KMS-11 (cell line): ENCODE results near the gene CCDC183.
A peak's percentile ranks its signal among the peaks of the same experiment; 100 is the strongest.
"Not testable (repeated sequence)": the region's sequence is repeated elsewhere in the genome, so short reads cannot be mapped to it uniquely, and the experiment has no call there.

Source experiments
- H2AFZ ChIP-seq: fragments of 200-600 bp; sonication (generic); 2 replicates; pipeline ENCODE4 v1.6.1; 2016; ENCODE audit warnings: antibody characterized with exemption, mixed run types, low read depth
- H3K27ac ChIP-seq: fragments of 200-600 bp; sonication (generic); 2 replicates; pipeline ENCODE4 v1.6.1; 2016; ENCODE audit warnings: mild to moderate bottlenecking, mixed run types
- H3K27me3 ChIP-seq: fragments of 200-600 bp; sonication (generic); 2 replicates; pipeline ENCODE4 v1.6.1; 2017; ENCODE audit warnings: mild to moderate bottlenecking, low read depth, mixed run types, moderate library complexity; ENCODE audit not compliant: insufficient read depth
- H3K36me3 ChIP-seq: fragments of 200-600 bp; sonication (generic); 2 replicates; pipeline ENCODE4 v1.6.1; 2017; ENCODE audit warnings: mild to moderate bottlenecking, mixed run types; ENCODE audit not compliant: insufficient read depth
- H3K4me1 ChIP-seq: fragments of 200-600 bp; sonication (generic); 2 replicates; pipeline ENCODE4 v1.6.1; 2016; ENCODE audit warnings: mild to moderate bottlenecking, low read depth, mixed run types; ENCODE audit not compliant: poor library complexity, severe bottlenecking
- H3K4me2 ChIP-seq: fragments of 200-600 bp; sonication (generic); 2 replicates; pipeline ENCODE4 v1.7.0; 2016; ENCODE audit warnings: mild to moderate bottlenecking, mixed run types
- H3K4me3 ChIP-seq: fragments of 200-600 bp; sonication (generic); IDR thresholded peaks from 2 replicates; pipeline ENCODE4 v1.6.1; 2017; ENCODE audit warnings: low read depth, low read length, mixed read lengths; ENCODE audit not compliant: insufficient read depth
- H3K79me2 ChIP-seq: fragments of 200-600 bp; sonication (generic); 2 replicates; pipeline ENCODE4 v1.6.1; 2016; ENCODE audit warnings: low read depth, mixed run types; ENCODE audit not compliant: insufficient read depth
- H3K9ac ChIP-seq: fragments of 200-600 bp; sonication (generic); 2 replicates; pipeline ENCODE4 v1.6.1; 2016; ENCODE audit warnings: mild to moderate bottlenecking, mixed run types
- H4K20me1 ChIP-seq: fragments of 200-600 bp; sonication (generic); 2 replicates; pipeline ENCODE4 v1.6.1; 2016; ENCODE audit warnings: mild to moderate bottlenecking, mixed run types; ENCODE audit not compliant: insufficient read depth
- TF ChIP-seq, protein P1 (sequence below): fragments of 200-600 bp; sonication (generic); conservative IDR thresholded peaks from 2 replicates; pipeline ENCODE4 v1.6.1; 2017; ENCODE audit warnings: low read depth, mild to moderate bottlenecking, antibody characterized with exemption, low read length, moderate library complexity, mixed read lengths

The CCDC183 gene

DNA sequence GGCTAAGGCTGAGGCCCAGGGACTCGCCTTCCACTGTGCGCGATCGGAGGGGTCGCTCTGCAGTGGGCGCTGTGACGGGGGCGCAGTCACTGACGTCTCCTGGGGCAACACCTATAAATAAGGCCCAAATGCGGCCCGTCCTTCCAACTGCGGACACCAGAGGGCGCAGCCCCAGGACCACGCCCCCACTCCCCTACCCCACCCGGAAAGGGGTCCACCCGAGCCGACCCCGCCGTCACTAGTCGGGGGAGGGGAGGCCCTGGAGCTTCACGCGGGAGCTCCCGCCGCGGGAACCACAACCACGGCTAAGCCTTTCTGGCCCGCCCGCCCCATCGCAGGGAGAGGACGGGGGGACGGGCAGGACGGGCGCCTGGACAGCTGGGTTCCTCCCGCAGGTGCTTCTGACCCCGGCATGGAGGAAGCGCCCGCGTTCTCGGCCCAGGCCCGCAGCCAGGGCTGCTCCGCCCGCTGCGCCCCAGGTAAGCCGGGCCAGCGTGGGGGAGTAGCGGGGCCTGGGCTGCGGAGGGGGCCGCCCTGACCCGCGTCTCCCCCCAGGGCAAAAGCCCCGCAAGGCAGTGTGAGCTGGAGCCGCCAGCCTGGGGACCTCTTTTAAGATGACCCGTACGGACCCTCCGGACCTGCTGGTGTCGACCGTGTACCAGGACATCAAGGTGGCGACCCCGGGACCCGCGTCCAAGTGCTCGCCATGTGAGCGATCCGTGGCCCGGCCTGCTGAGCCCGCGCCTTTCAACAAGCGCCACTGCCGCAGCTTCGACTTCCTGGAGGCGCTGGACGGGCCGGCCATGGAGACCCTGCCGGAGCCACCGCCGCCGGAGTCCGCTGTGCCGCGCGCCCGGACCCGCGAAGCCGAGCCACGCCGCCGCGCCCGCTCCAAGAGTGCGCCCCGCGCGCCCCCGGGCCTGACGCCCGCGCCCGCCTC is 47.9 kb downstream of the CCDC183 start:
- TF ChIP-seq, protein P1, sequence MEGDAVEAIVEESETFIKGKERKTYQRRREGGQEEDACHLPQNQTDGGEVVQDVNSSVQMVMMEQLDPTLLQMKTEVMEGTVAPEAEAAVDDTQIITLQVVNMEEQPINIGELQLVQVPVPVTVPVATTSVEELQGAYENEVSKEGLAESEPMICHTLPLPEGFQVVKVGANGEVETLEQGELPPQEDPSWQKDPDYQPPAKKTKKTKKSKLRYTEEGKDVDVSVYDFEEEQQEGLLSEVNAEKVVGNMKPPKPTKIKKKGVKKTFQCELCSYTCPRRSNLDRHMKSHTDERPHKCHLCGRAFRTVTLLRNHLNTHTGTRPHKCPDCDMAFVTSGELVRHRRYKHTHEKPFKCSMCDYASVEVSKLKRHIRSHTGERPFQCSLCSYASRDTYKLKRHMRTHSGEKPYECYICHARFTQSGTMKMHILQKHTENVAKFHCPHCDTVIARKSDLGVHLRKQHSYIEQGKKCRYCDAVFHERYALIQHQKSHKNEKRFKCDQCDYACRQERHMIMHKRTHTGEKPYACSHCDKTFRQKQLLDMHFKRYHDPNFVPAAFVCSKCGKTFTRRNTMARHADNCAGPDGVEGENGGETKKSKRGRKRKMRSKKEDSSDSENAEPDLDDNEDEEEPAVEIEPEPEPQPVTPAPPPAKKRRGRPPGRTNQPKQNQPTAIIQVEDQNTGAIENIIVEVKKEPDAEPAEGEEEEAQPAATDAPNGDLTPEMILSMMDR: peak; percentile 75

DNA sequence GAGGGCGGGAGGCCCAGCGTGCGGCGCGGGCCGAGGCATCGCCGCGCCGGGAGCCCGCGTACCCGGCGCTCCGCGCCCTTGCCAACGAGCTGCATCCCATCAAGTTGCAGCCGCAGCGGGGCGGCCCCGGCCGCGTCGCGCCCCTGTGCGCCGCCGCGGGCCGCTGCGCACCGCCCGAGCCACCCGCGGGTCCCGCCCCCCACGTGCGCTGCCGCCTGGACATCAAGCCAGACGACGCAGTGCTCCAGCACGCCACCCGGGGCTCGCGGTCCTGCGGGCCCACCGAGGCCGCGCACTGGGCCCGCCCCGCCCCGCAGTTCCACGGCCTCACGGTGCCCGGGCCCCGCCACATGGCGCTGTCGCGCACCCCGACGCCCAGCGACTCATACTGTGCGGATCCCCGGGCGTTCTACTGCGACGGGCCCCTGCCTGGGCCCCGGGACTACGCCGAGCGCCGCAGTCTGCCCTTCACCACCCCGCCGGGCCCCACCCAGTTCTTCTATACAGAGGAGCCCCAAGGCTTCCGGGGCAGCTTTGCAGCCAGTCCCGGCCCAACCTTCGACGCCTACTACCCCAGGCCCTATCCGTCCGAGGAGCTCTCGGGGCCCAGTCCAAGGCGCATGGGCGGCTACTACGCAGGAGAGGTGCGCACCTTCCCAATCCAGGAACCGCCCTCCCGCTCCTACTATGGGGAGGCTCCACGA is 48.8 kb downstream of the CCDC183 start:
- H4K20me1 ChIP-seq: no peaks in the 10 kb centered on the region
- no peak overlapping the region for H3K27ac ChIP-seq
- no peaks in the 10 kb centered on the region for H3K27me3 ChIP-seq
- no peak overlapping the region for H3K4me2 ChIP-seq
- peaks cover 32% of the 10 kb centered on the region for H3K4me1 ChIP-seq
- no peak overlapping the region for H3K9ac ChIP-seq
- H3K36me3 ChIP-seq: no peaks in the 10 kb centered on the region
- TF ChIP-seq, protein P1: no peak
- H3K79me2 ChIP-seq: no peaks in the 10 kb centered on the region
- H2AFZ ChIP-seq: no peak overlapping the region
- H3K4me3 ChIP-seq: no peak overlapping the region

More for the DNA sequence above, 47.9 kb downstream of the CCDC183 start:
- H3K79me2 ChIP-seq, H2AFZ ChIP-seq, H4K20me1 ChIP-seq, H3K9ac ChIP-seq, H3K27me3 ChIP-seq, H3K36me3 ChIP-seq, H3K4me3 ChIP-seq: not testable (repeated sequence)
- Histone ChIP-seq H3K4me2 (peak overlapping the region; percentile 69; the same call in 1 of the 2 replicates), H3K27ac (peak overlapping the region; percentile 57), H3K4me1 (peaks cover 29% of the 10 kb centered on the region)

DNA sequence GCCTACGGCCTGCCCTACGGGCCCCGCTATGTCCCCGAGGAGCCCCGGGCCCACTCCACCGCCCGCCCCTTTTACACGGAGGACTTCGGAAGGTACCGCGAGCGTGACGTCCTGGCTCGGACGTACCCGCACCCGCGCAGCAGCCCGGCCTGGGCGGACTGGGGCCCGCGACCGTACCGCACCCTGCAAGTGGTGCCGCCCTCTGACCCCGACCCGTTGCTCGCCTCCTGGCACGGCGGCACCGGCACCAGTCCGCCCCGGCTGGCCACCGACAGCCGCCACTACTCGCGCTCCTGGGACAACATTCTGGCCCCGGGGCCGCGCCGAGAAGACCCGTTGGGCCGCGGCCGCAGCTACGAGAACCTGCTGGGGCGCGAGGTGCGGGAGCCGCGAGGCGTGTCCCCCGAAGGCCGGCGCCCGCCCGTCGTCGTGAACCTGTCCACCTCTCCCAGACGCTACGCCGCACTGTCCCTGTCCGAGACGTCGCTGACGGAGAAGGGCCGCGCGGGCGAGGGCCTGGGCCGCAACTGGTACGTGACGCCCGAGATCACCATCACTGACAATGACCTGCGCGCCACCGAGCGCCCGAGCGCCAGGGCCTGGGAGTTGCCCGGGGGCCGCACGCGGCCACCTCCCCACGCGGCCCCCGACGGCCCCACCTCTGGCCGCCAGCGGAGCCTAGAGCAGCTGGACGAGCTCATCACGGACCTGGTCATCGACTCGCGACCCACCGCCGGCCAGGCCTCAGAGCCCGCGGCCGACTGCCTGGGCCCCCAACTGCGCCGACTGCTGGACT is 49.5 kb downstream of the CCDC183 start:
- Histone ChIP-seq H3K4me3 (no peak overlapping the region), H4K20me1 (no peaks in the 10 kb centered on the region), H3K4me1 (peaks cover 29% of the 10 kb centered on the region), H3K27ac (no peak overlapping the region), H3K4me2 (no peak overlapping the region), H3K79me2 (no peaks in the 10 kb centered on the region), H3K27me3 (no peaks in the 10 kb centered on the region), H3K36me3 (no peaks in the 10 kb centered on the region), H2AFZ (no peak overlapping the region), H3K9ac (no peak overlapping the region)
- TF ChIP-seq, protein P1: no peak

DNA sequence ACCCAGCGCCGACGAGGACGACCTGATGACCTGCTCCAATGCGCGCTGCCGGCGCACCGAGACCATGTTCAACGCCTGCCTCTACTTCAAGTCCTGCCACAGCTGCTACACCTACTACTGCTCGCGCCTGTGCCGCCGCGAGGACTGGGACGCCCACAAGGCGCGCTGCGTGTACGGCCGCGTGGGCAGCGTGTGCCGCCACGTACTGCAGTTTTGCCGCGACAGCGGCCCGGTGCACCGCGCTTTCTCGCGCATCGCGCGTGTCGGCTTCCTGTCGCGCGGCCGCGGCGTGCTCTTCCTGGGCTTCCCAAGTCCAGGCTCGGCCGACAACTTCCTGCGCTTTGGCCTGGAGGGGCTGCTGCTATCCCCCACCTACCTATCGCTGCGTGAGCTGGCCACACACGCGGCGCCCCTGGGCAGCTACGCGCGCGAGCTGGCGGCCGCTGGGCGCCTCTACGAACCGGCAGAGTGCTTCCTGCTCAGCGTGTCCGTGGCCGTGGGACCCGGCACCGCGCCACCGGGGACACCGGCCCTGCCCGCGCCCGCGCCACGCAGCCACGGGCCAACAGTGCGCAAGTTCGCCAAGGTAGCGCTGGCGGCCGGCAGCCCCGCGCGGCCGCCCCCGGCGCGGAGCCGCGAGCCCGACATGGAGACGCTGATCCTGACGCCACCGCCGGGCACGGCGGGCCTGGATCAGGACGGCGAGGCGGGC is 50.4 kb downstream of the CCDC183 start:
- Histone ChIP-seq H3K9ac (no peak overlapping the region), H3K36me3 (no peaks in the 10 kb centered on the region), H3K4me3 (no peak overlapping the region), H3K4me1 (peaks cover 21% of the 10 kb centered on the region), H3K27me3 (no peaks in the 10 kb centered on the region), H4K20me1 (no peaks in the 10 kb centered on the region), H3K27ac (no peak overlapping the region), H3K79me2 (no peaks in the 10 kb centered on the region), H2AFZ (no peak overlapping the region), H3K4me2 (no peak overlapping the region)
- TF ChIP-seq, protein P1: no peak
